HG03064 (cell line): Measurements from ENCODE around the gene DNTT.

Source experiments
- ATAC-seq: cut with Tn5 transposase; IDR thresholded peaks from one replicate; pipeline ENCODE4 v1.9.1; 2021; ENCODE audit warnings: low read depth; ENCODE audit not compliant: unreplicated experiment

Gene DNTT

GRCh38 chr10:96275685-96276418 is 28.4 kb upstream of the DNTT start:
- ATAC-seq: no peak

- no peak for ATAC-seq
These were observed 27.8 kb upstream of the DNTT start for GRCh38 chr10:96276426-96276825.

GRCh38 chr10:96276831-96277230 is 27.4 kb upstream of the DNTT start:
- ATAC-seq: no peak

- no peak for ATAC-seq
These were observed 25.0 kb upstream of the DNTT start for GRCh38 chr10:96279191-96279641.

- ATAC-seq: no peak
These were observed 23.4 kb upstream of the DNTT start for GRCh38 chr10:96280859-96281258.

- no peak for ATAC-seq
These were observed 22.7 kb upstream of the DNTT start for GRCh38 chr10:96281444-96282029.

- ATAC-seq: no peak
These were observed 20.9 kb upstream of the DNTT start for GRCh38 chr10:96283351-96283750.

GRCh38 chr10:96283756-96284155 is 20.5 kb upstream of the DNTT start:
- ATAC-seq: no peak

GRCh38 chr10:96285331-96285752 is 18.9 kb upstream of the DNTT start:
- ATAC-seq: no peak

- ATAC-seq: peak; percentile 62
These were observed 16.7 kb upstream of the DNTT start for GRCh38 chr10:96287392-96288105.

GRCh38 chr10:96288151-96288621 is 16.0 kb upstream of the DNTT start:
- ATAC-seq: peak; percentile 51

GRCh38 chr10:96289218-96289910 is 14.9 kb upstream of the DNTT start:
- ATAC-seq: no peak

GRCh38 chr10:96290368-96291133 is 13.7 kb upstream of the DNTT start:
- ATAC-seq: no peak

- ATAC-seq: no peak
These were observed 11.0 kb upstream of the DNTT start for GRCh38 chr10:96292971-96293920.

- ATAC-seq: no peak
These were observed 8.8 kb upstream of the DNTT start for GRCh38 chr10:96295475-96295874.

GRCh38 chr10:96297486-96297885 is 6.7 kb upstream of the DNTT start:
- ATAC-seq: no peak

GRCh38 chr10:96298362-96298761 is 5.9 kb upstream of the DNTT start:
- no peak for ATAC-seq

- no peak for ATAC-seq
These were observed 4.9 kb upstream of the DNTT start for GRCh38 chr10:96299383-96299782.

- ATAC-seq: no peak
These were observed 2.6 kb upstream of the DNTT start for GRCh38 chr10:96301616-96302015.
